Loucy (cell line): ENCODE data around the gene USB1.

Experiments
- H2AFZ ChIP-seq: fragments of 200-600 bp; sonication (generic); 2 replicates; pipeline ENCODE4 v1.6.0; 2016; ENCODE audit warnings: antibody characterized with exemption, mild to moderate bottlenecking, low read length, moderate library complexity
- H3F3A ChIP-seq: fragments of 200-600 bp; 2 replicates; pipeline ENCODE4 v1.6.0; 2016; ENCODE audit warnings: antibody characterized with exemption, low read depth, mild to moderate bottlenecking
- H3K27me3 ChIP-seq: fragments of 200-600 bp; sonication (generic); 2 replicates; pipeline ENCODE4 v1.6.1; 2014; ENCODE audit warnings: low read length, mild to moderate bottlenecking; ENCODE audit not compliant: insufficient read depth, poor library complexity, severe bottlenecking
- H3K36me3 ChIP-seq: fragments of 200-600 bp; sonication (generic); 2 replicates; pipeline ENCODE4 v1.6.1; 2016; ENCODE audit warnings: low read length; ENCODE audit not compliant: insufficient read depth
- H3K4me1 ChIP-seq: fragments of 200-600 bp; sonication (generic); 2 replicates; pipeline ENCODE4 v1.5.1; 2014; ENCODE audit warnings: low read length, mild to moderate bottlenecking; ENCODE audit not compliant: insufficient read depth, poor library complexity, severe bottlenecking
- H3K4me2 ChIP-seq: fragments of 200-600 bp; sonication (generic); 2 replicates; pipeline ENCODE4 v1.6.0; 2014; ENCODE audit warnings: antibody characterized with exemption, low read length, low read depth, mild to moderate bottlenecking; ENCODE audit not compliant: poor library complexity, severe bottlenecking
- H3K4me3 ChIP-seq: fragments of 200-600 bp; sonication (generic); 2 replicates; pipeline ENCODE4 v1.5.1; 2014; ENCODE audit warnings: low read length, mild to moderate bottlenecking, mixed read lengths; ENCODE audit not compliant: poor library complexity, severe bottlenecking
- H3K79me2 ChIP-seq: fragments of 200-600 bp; sonication (generic); 2 replicates; pipeline ENCODE4 v1.6.1; 2014; ENCODE audit warnings: low read length; ENCODE audit not compliant: insufficient read depth
- H3K9ac ChIP-seq: fragments of 200-600 bp; sonication (generic); 2 replicates; pipeline ENCODE4 v1.6.0; 2014; ENCODE audit warnings: mild to moderate bottlenecking, low read depth, low read length, moderate library complexity; ENCODE audit not compliant: poor library complexity, severe bottlenecking
- H3K9me2 ChIP-seq: fragments of 200-600 bp; sonication (generic); replicated peaks from 2 replicates; pipeline ENCODE4 v1.6.1; 2016; ENCODE audit warnings: low read depth, low read length, mixed read lengths
- H3K9me3 ChIP-seq: fragments of 200-600 bp; sonication (generic); 2 replicates; pipeline ENCODE4 v1.6.1; 2014; ENCODE audit warnings: mild to moderate bottlenecking, antibody characterized with exemption, low read length, low read depth; ENCODE audit not compliant: insufficient read depth
- H4K20me1 ChIP-seq: fragments of 200-600 bp; sonication (generic); 2 replicates; pipeline ENCODE4 v1.6.0; 2014; ENCODE audit warnings: antibody characterized with exemption, low read length, mild to moderate bottlenecking; ENCODE audit not compliant: insufficient read depth, poor library complexity, severe bottlenecking
- CTCF ChIP-seq: fragments of 200-600 bp; sonication (generic); conservative IDR thresholded peaks from 2 replicates; pipeline ENCODE4 v1.5.1; 2014; ENCODE audit warnings: mild to moderate bottlenecking, antibody characterized with exemption, low read length
- EZH2phosphoT487 ChIP-seq: fragments of 200-600 bp; IDR thresholded peaks from 2 replicates; pipeline ENCODE4 v1.6.1; 2018; ENCODE audit warnings: antibody characterized with exemption, mild to moderate bottlenecking, moderate library complexity, borderline replicate concordance

Gene USB1

GRCh38 chr16:58009856-58010416 lies 8.7 kb downstream of the USB1 start:
- Histone ChIP-seq H3K36me3 (peaks cover 33% of the 10 kb centered on the region; the same call in 1 of the 2 replicates), H3K4me3 (no peak overlapping the region), H3K9ac (no peak overlapping the region)

GRCh38 chr16:58010886-58011285 lies 9.7 kb downstream of the USB1 start:
- Histone ChIP-seq H2AFZ (no peak overlapping the region), H4K20me1 (no peaks in the 10 kb centered on the region), H3K4me1 (no peaks in the 10 kb centered on the region), H3K36me3 (peaks cover 33% of the 10 kb centered on the region; the same call in 1 of the 2 replicates), H3K4me3 (no peak overlapping the region), H3K9ac (no peak overlapping the region), H3K9me3 (no peaks in the 10 kb centered on the region), H3K4me2 (no peak overlapping the region), H3F3A (no peaks in the 10 kb centered on the region), H3K9me2 (no peaks in the 10 kb centered on the region), H3K79me2 (no peaks in the 10 kb centered on the region), H3K27me3 (no peaks in the 10 kb centered on the region)
- no peak for TF ChIP-seq EZH2phosphoT487
- TF ChIP-seq CTCF: no peak

More at GRCh38 chr16:58009856-58010416, 8.7 kb downstream of the USB1 start:
- no peaks in the 10 kb centered on the region for H3K27me3 ChIP-seq
- no peaks in the 10 kb centered on the region for H3K9me2 ChIP-seq
- H3F3A ChIP-seq: no peaks in the 10 kb centered on the region
- TF ChIP-seq EZH2phosphoT487: no peak
- TF ChIP-seq CTCF: no peak
- H4K20me1 ChIP-seq: no peaks in the 10 kb centered on the region
- H2AFZ ChIP-seq: no peak overlapping the region
- H3K9me3 ChIP-seq: no peaks in the 10 kb centered on the region
- no peaks in the 10 kb centered on the region for H3K79me2 ChIP-seq
- no peaks in the 10 kb centered on the region for H3K4me1 ChIP-seq
- H3K4me2 ChIP-seq: no peak overlapping the region

GRCh38 chr16:58011652-58012051 lies 10.4 kb downstream of the USB1 start:
- no peak for TF ChIP-seq EZH2phosphoT487
- TF ChIP-seq CTCF: no peak
- no peaks in the 10 kb centered on the region for H3K9me3 ChIP-seq
- H3K9me2 ChIP-seq: no peaks in the 10 kb centered on the region
- H3F3A ChIP-seq: no peaks in the 10 kb centered on the region
- H3K27me3 ChIP-seq: no peaks in the 10 kb centered on the region
- H3K4me3 ChIP-seq: no peak overlapping the region
- no peaks in the 10 kb centered on the region for H3K4me1 ChIP-seq
- H3K36me3 ChIP-seq: peaks cover 33% of the 10 kb centered on the region; the same call in 1 of the 2 replicates
- no peaks in the 10 kb centered on the region for H3K79me2 ChIP-seq
- H3K4me2 ChIP-seq: no peak overlapping the region
- no peak overlapping the region for H2AFZ ChIP-seq
- no peak overlapping the region for H3K9ac ChIP-seq
- H4K20me1 ChIP-seq: no peaks in the 10 kb centered on the region
